Epidermal melanocyte (primary cell): ENCODE results near the gene HSD3B1.

Experiments used
- DNase-seq: peaks from one replicate; pipeline ENCODE4 v3.0.0; 2011; ENCODE audit warnings: low spot score; ENCODE audit not compliant: insufficient read length

HSD3B1 gene

GRCh38 chr1:119506941-119507340, at the start of gene HSD3B1:
Gene HSD3B1, plus strand, starts transcription at chr1:119507210. Its CDS starts 267 bp downstream, at chr1:119507477.
- DNase-seq, result no peak

- no peak for DNase-seq
Observed at GRCh38 chr1:119462964-119463363, 44.0 kb upstream of the HSD3B1 start.

- DNase-seq, result no peak
Observed at GRCh38 chr1:119463569-119463968, 43.4 kb upstream of the HSD3B1 start.

GRCh38 chr1:119466445-119466844, 40.6 kb upstream of the HSD3B1 start:
- no peak for DNase-seq

- no peak for DNase-seq
Observed at GRCh38 chr1:119467219-119467618, 39.8 kb upstream of the HSD3B1 start.

GRCh38 chr1:119467857-119468668, 38.9 kb upstream of the HSD3B1 start:
- DNase-seq, result no peak

GRCh38 chr1:119469741-119470140, 37.3 kb upstream of the HSD3B1 start:
- no peak for DNase-seq

GRCh38 chr1:119470377-119470776, 36.6 kb upstream of the HSD3B1 start:
- DNase-seq, result no peak

- DNase-seq, result no peak
Observed at GRCh38 chr1:119470958-119471357, 36.1 kb upstream of the HSD3B1 start.

- DNase-seq, result no peak
Observed at GRCh38 chr1:119471566-119471965, 35.4 kb upstream of the HSD3B1 start.

GRCh38 chr1:119472080-119472818, 34.8 kb upstream of the HSD3B1 start:
- no peak for DNase-seq

- no peak for DNase-seq
Observed at GRCh38 chr1:119472819-119473175, 34.2 kb upstream of the HSD3B1 start.

- no peak for DNase-seq
Observed at GRCh38 chr1:119475866-119476439, 31.1 kb upstream of the HSD3B1 start.

GRCh38 chr1:119477710-119478109, 29.3 kb upstream of the HSD3B1 start:
- no peak for DNase-seq

GRCh38 chr1:119480175-119480574, 26.8 kb upstream of the HSD3B1 start:
- DNase-seq, result no peak

GRCh38 chr1:119481951-119482350, 25.1 kb upstream of the HSD3B1 start:
- no peak for DNase-seq

GRCh38 chr1:119482517-119483425, 24.2 kb upstream of the HSD3B1 start:
- DNase-seq, result no peak

- DNase-seq, result no peak
Observed at GRCh38 chr1:119483441-119484200, 23.4 kb upstream of the HSD3B1 start.

- no peak for DNase-seq
Observed at GRCh38 chr1:119485201-119485600, 21.8 kb upstream of the HSD3B1 start.

GRCh38 chr1:119488216-119488615, 18.8 kb upstream of the HSD3B1 start:
- DNase-seq, result no peak

GRCh38 chr1:119489201-119489600, 17.8 kb upstream of the HSD3B1 start:
- no peak for DNase-seq
